ENCODE results near the gene GPR183.

GPR183 gene

GRCh38 chr13:99290894-99291293, 16.3 kb downstream of the GPR183 start:
- peak; percentile 59 for DNase-seq

- peak; percentile 79 for DNase-seq
Observed at GRCh38 chr13:99289674-99290337, 17.4 kb downstream of the GPR183 start.

GRCh38 chr13:99289271-99289670, 17.9 kb downstream of the GPR183 start:
- no peak for DNase-seq

GRCh38 chr13:99288089-99288488, 19.1 kb downstream of the GPR183 start:
- no peak for DNase-seq

GRCh38 chr13:99287551-99287950, 19.6 kb downstream of the GPR183 start:
- DNase-seq, result no peak

GRCh38 chr13:99285432-99286182, 21.6 kb downstream of the GPR183 start:
- no peak for DNase-seq

- peak; percentile 67 for DNase-seq
Observed at GRCh38 chr13:99282264-99283231, 24.7 kb downstream of the GPR183 start.

GRCh38 chr13:99281811-99282263, 25.4 kb downstream of the GPR183 start:
- peak; percentile 82 for DNase-seq

GRCh38 chr13:99280166-99280565, 27.0 kb downstream of the GPR183 start:
- DNase-seq, result no peak

- DNase-seq, result no peak
Observed at GRCh38 chr13:99279637-99280036, 27.6 kb downstream of the GPR183 start.

GRCh38 chr13:99278843-99279242, 28.4 kb downstream of the GPR183 start:
- DNase-seq, result no peak

- DNase-seq, result no peak
Observed at GRCh38 chr13:99278200-99278599, 29.0 kb downstream of the GPR183 start.

- DNase-seq, result no peak
Observed at GRCh38 chr13:99277629-99278028, 29.6 kb downstream of the GPR183 start.

GRCh38 chr13:99276706-99277105, 30.5 kb downstream of the GPR183 start:
- DNase-seq, result no peak

GRCh38 chr13:99275093-99275469, 32.1 kb downstream of the GPR183 start:
- DNase-seq, result peak; percentile 63

- peak; percentile 73 for DNase-seq
Observed at GRCh38 chr13:99273128-99273527, 34.1 kb downstream of the GPR183 start.

GRCh38 chr13:99272481-99272880, 34.7 kb downstream of the GPR183 start:
- no peak for DNase-seq

GRCh38 chr13:99271249-99271648, 36.0 kb downstream of the GPR183 start:
- DNase-seq, result no peak

- no peak for DNase-seq
Observed at GRCh38 chr13:99270518-99270917, 36.7 kb downstream of the GPR183 start.

- DNase-seq, result peak; percentile 77
Observed at GRCh38 chr13:99269627-99270241, 37.5 kb downstream of the GPR183 start.

- DNase-seq, result no peak
Observed at GRCh38 chr13:99268822-99269221, 38.4 kb downstream of the GPR183 start.

GRCh38 chr13:99267927-99268326, 39.3 kb downstream of the GPR183 start:
- DNase-seq, result no peak

GRCh38 chr13:99266827-99267226, 40.4 kb downstream of the GPR183 start:
- DNase-seq, result no peak

Measured in CD4-positive, alpha-beta T cell treated with Interleukin-21 for 1 hour (primary cell).